ENCODE data around the gene ELFN2.

The ELFN2 gene

GRCh38 chr22:37387793-37388192, 39.5 kb downstream of the ELFN2 start:
- in situ Hi-C loops (cut with MboI; ENCODE audit: low sequenced_read_pairs), result no loop called here

- in situ Hi-C loops (cut with MboI; ENCODE audit: low sequenced_read_pairs), result no loop called here
These were observed 40.8 kb downstream of the ELFN2 start for GRCh38 chr22:37386441-37386840.

- in situ Hi-C loops (cut with MboI; ENCODE audit: low sequenced_read_pairs), result no loop called here
These were observed 42.6 kb downstream of the ELFN2 start for GRCh38 chr22:37384691-37385090.

- in situ Hi-C loops (cut with MboI; ENCODE audit: low sequenced_read_pairs), result no loop called here
These were observed 43.9 kb downstream of the ELFN2 start for GRCh38 chr22:37383341-37383740.

- in situ Hi-C loops (cut with MboI; ENCODE audit: low sequenced_read_pairs), result no loop called here
These were observed 45.8 kb downstream of the ELFN2 start for GRCh38 chr22:37381489-37381888.

GRCh38 chr22:37379722-37380121, 47.6 kb downstream of the ELFN2 start:
- in situ Hi-C loops (cut with MboI; ENCODE audit: low sequenced_read_pairs), result no loop called here

- in situ Hi-C loops (cut with MboI; ENCODE audit: low sequenced_read_pairs), result no loop called here
These were observed 48.2 kb downstream of the ELFN2 start for GRCh38 chr22:37379085-37379484.

- in situ Hi-C loops (cut with MboI; ENCODE audit: low sequenced_read_pairs), result no loop called here
These were observed 48.6 kb downstream of the ELFN2 start for GRCh38 chr22:37378642-37379058.

- in situ Hi-C loops (cut with MboI; ENCODE audit: low sequenced_read_pairs), result no loop called here
These were observed 49.4 kb downstream of the ELFN2 start for GRCh38 chr22:37377927-37378326.

- in situ Hi-C loops (cut with MboI; ENCODE audit: low sequenced_read_pairs), result no loop called here
These were observed 50.1 kb downstream of the ELFN2 start for GRCh38 chr22:37377138-37377537.

GRCh38 chr22:37376643-37377042, 50.6 kb downstream of the ELFN2 start:
- in situ Hi-C loops (cut with MboI; ENCODE audit: low sequenced_read_pairs), result no loop called here

GRCh38 chr22:37375801-37376200, 51.5 kb downstream of the ELFN2 start:
- in situ Hi-C loops (cut with MboI; ENCODE audit: low sequenced_read_pairs), result no loop called here

GRCh38 chr22:37374571-37374970, 52.7 kb downstream of the ELFN2 start:
- in situ Hi-C loops (cut with MboI; ENCODE audit: low sequenced_read_pairs), result no loop called here

GRCh38 chr22:37373451-37373850, 53.8 kb downstream of the ELFN2 start:
- in situ Hi-C loops (cut with MboI; ENCODE audit: low sequenced_read_pairs), result no loop called here

- in situ Hi-C loops (cut with MboI; ENCODE audit: low sequenced_read_pairs), result no loop called here
These were observed 55.4 kb downstream of the ELFN2 start for GRCh38 chr22:37371911-37372310.

GRCh38 chr22:37371491-37371890, 55.8 kb downstream of the ELFN2 start:
- in situ Hi-C loops (cut with MboI; ENCODE audit: low sequenced_read_pairs), result no loop called here

GRCh38 chr22:37370306-37370979, 56.8 kb downstream of the ELFN2 start:
- in situ Hi-C loops (cut with MboI; ENCODE audit: low sequenced_read_pairs), result no loop called here

- in situ Hi-C loops (cut with MboI; ENCODE audit: low sequenced_read_pairs), result no loop called here
These were observed 57.8 kb downstream of the ELFN2 start for GRCh38 chr22:37369483-37369882.

GRCh38 chr22:37368058-37368457, 59.2 kb downstream of the ELFN2 start:
- in situ Hi-C loops (cut with MboI; ENCODE audit: low sequenced_read_pairs), result no loop called here

- in situ Hi-C loops (cut with MboI; ENCODE audit: low sequenced_read_pairs), result no loop called here
These were observed 60.7 kb downstream of the ELFN2 start for GRCh38 chr22:37366601-37367000.

- in situ Hi-C loops (cut with MboI; ENCODE audit: low sequenced_read_pairs), result no loop called here
These were observed 61.3 kb downstream of the ELFN2 start for GRCh38 chr22:37365950-37366349.

- in situ Hi-C loops (cut with MboI; ENCODE audit: low sequenced_read_pairs), result no loop called here
These were observed 63.9 kb downstream of the ELFN2 start for GRCh38 chr22:37363261-37363992.

- in situ Hi-C loops (cut with MboI; ENCODE audit: low sequenced_read_pairs), result no loop called here
These were observed 64.7 kb downstream of the ELFN2 start for GRCh38 chr22:37362621-37363020.
